ENCODE results near the gene SLC44A4. TPM values are rescaled to one million over a fixed set of nuclear protein-coding genes. Genes with fewer than 3 reads are reported as not detected.

SLC44A4 gene
- 17.7 and 26.1 TPM in 2 replicates for total RNA-seq

- TF ChIP-seq CTCF (IDR thresholded peaks at IDR 0.05; ENCODE audit: insufficient read depth, low read length, poor library complexity, severe bottlenecking), result no peak
- no peak for DNase-seq (ENCODE audit: low read depth)
- Histone ChIP-seq H3K36me3 (ENCODE audit: control insufficient read depth, insufficient read depth, low read length) (peaks cover 5% of the 10 kb centered on the region), H3K4me3 (ENCODE audit: low read depth, low read length) (peak within 1 kb of the TSS; percentile 20), H3K27me3 (ENCODE audit: control insufficient read depth, insufficient read depth, low read length) (no peaks in the 10 kb centered on the region)
Measured at GRCh38 chr6:31878726-31879125, at the start of gene SLC44A4. Gene SLC44A4, minus strand, starts transcription at chr6:31878997. Its CDS starts 17 bp downstream, at chr6:31878980.

GRCh38 chr6:31928672-31928939 lies 49.8 kb upstream of the SLC44A4 start:
- Histone ChIP-seq H3K36me3 (ENCODE audit: control insufficient read depth, insufficient read depth, low read length) (no peaks in the 10 kb centered on the region), H3K27me3 (ENCODE audit: control insufficient read depth, insufficient read depth, low read length) (peaks cover 7% of the 10 kb centered on the region), H3K4me3 (ENCODE audit: low read depth, low read length) (no peak overlapping the region)
- no peak for TF ChIP-seq CTCF (IDR thresholded peaks at IDR 0.05; ENCODE audit: insufficient read depth, low read length, poor library complexity, severe bottlenecking)
- no peak for DNase-seq (ENCODE audit: low read depth)

- no peak overlapping the region for H3K4me3 ChIP-seq (ENCODE audit: low read depth, low read length)
- no peaks in the 10 kb centered on the region for H3K36me3 ChIP-seq (ENCODE audit: control insufficient read depth, insufficient read depth, low read length)
- TF ChIP-seq CTCF (IDR thresholded peaks at IDR 0.05; ENCODE audit: insufficient read depth, low read length, poor library complexity, severe bottlenecking), result no peak
- no peak for DNase-seq (ENCODE audit: low read depth)
- H3K27me3 ChIP-seq (ENCODE audit: control insufficient read depth, insufficient read depth, low read length), result peaks cover 6% of the 10 kb centered on the region
Measured at GRCh38 chr6:31927863-31928671, 49.3 kb upstream of the SLC44A4 start.

- TF ChIP-seq CTCF (IDR thresholded peaks at IDR 0.05; ENCODE audit: insufficient read depth, low read length, poor library complexity, severe bottlenecking), result no peak
- DNase-seq (ENCODE audit: low read depth), result no peak
- Histone ChIP-seq H3K27me3 (ENCODE audit: control insufficient read depth, insufficient read depth, low read length) (peaks cover 5% of the 10 kb centered on the region), H3K4me3 (ENCODE audit: low read depth, low read length) (no peak within 1 kb of the TSS), H3K36me3 (ENCODE audit: control insufficient read depth, insufficient read depth, low read length) (no peaks in the 10 kb centered on the region)
Measured at GRCh38 chr6:31927242-31927862, 48.6 kb upstream of the SLC44A4 start, which contains the start of gene C2. Gene C2, plus strand, starts transcription at chr6:31927717. Its CDS starts 36 bp downstream, at chr6:31927753.

- Histone ChIP-seq H3K27me3 (ENCODE audit: control insufficient read depth, insufficient read depth, low read length) (peaks cover 5% of the 10 kb centered on the region), H3K4me3 (ENCODE audit: low read depth, low read length) (no peak overlapping the region), H3K36me3 (ENCODE audit: control insufficient read depth, insufficient read depth, low read length) (no peaks in the 10 kb centered on the region)
- TF ChIP-seq CTCF (IDR thresholded peaks at IDR 0.05; ENCODE audit: insufficient read depth, low read length, poor library complexity, severe bottlenecking), result peak; percentile 27
- DNase-seq (ENCODE audit: low read depth), result no peak
Measured at GRCh38 chr6:31922942-31923341, 44.1 kb upstream of the SLC44A4 start.

Measured in kidney epithelial cell (primary cell).